AG10803 (cell line): ENCODE measurements around the gene ACTRT3.

Source experiments
- DNase-seq: peaks from one replicate; pipeline ENCODE4 v3.0.0; 2010; ENCODE audit warnings: low read depth
- H3K4me3 ChIP-seq: 2 replicates; pipeline ENCODE4 v1.5.1; 2011; ENCODE audit warnings: mild to moderate bottlenecking, low read length, control low read depth
- TF ChIP-seq, protein P1 (sequence below): conservative IDR thresholded peaks from 2 replicates; pipeline ENCODE4 v1.5.1; 2011; ENCODE audit warnings: mild to moderate bottlenecking, low read length, control low read depth, inconsistent platforms

ACTRT3 gene

DNA sequence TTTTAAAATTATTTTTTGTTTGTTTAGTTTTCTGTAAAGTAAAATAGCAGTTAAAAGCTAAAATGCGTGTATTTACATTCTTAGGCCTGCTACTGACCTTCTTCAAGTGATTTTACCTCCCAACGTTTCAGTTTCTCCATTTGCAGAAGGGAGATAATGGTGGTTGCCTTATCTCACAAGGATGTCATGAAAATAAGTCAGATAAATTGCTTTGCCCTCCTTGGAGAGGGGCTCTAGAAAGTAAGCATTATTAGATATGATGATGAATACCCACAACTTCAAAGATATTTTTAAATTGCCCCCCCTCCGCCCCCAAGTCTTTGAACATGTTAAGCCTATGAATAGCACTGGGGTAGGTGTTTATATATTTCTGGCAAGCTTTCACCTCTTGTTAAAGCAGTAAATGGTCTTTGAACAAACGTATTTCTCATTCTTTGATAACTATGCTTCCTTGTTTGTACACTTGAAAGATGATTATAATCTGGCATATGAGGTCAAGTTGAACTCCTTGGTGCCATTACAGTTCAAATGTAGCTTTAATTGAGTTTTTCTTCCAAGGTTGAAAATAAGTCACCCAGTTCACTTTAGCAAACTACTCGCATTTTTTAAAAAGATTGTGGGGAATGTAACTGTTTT lies 10.9 kb downstream of the ACTRT3 start:
- no peak for DNase-seq
- H3K4me3 ChIP-seq: no peak overlapping the region
- TF ChIP-seq, protein P1, sequence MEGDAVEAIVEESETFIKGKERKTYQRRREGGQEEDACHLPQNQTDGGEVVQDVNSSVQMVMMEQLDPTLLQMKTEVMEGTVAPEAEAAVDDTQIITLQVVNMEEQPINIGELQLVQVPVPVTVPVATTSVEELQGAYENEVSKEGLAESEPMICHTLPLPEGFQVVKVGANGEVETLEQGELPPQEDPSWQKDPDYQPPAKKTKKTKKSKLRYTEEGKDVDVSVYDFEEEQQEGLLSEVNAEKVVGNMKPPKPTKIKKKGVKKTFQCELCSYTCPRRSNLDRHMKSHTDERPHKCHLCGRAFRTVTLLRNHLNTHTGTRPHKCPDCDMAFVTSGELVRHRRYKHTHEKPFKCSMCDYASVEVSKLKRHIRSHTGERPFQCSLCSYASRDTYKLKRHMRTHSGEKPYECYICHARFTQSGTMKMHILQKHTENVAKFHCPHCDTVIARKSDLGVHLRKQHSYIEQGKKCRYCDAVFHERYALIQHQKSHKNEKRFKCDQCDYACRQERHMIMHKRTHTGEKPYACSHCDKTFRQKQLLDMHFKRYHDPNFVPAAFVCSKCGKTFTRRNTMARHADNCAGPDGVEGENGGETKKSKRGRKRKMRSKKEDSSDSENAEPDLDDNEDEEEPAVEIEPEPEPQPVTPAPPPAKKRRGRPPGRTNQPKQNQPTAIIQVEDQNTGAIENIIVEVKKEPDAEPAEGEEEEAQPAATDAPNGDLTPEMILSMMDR: no peak

DNA sequence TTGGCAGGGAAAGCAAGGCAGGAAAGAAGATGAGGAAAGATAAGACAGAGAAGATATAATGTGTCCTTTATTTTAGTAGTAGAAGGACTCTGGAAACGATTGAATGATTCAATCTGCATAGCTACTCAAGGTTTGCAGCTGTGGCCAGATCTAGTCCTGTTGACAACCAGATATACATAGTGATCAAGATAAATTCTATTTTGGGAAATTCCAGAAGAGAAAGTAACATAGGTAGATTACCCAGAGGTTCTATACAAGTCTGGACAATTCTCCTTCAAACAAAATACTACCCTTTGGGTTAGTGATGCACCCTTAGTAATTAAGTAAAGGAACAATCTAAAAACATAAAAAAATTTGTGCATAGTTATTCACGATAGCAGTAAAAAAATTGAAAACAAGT lies 13.9 kb downstream of the ACTRT3 start:
- TF ChIP-seq, protein P1: no peak
- DNase-seq: no peak
- no peak overlapping the region for H3K4me3 ChIP-seq

DNA sequence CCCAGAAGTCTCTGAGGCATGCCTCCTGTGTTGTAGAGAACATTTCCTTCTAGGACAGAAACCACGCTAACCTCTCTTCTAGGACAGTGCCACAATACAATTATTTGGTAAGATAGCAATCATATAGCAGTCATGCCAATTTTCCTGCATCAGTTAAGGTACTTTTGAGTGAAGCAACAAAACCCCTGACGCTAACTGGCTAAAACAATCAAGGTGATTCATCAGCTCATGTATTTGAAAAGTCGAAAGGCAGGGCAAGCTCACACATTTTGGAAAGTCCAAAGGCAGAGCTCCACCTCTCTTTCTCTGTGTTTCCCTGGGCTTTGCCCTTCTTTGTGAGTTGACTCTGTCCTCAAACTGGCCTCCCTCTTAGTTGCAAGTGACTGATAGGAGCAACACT lies 14.7 kb downstream of the ACTRT3 start:
- H3K4me3 ChIP-seq: no peak overlapping the region
- TF ChIP-seq, protein P1: no peak
- DNase-seq: no peak

DNA sequence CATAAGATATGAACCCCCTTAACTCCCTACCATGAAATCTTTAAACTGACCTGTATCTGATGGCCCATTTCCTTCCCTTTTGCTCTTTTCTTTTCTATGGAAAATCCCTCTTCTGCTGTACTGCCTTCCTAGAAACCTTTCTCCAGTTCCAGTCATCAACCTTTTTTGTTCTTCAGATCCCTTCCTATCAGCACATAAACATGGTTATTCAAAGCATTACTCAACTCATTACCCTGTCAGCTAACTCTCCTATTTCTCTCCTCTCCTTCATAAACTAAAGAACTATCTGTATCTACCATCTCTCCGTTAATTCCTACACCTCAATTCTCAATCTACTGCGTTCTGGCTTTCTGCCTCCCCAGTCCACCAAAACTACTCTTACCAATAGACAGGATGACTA lies 17.5 kb downstream of the ACTRT3 start:
- TF ChIP-seq, protein P1: no peak
- H3K4me3 ChIP-seq: no peak overlapping the region
- no peak for DNase-seq

DNA sequence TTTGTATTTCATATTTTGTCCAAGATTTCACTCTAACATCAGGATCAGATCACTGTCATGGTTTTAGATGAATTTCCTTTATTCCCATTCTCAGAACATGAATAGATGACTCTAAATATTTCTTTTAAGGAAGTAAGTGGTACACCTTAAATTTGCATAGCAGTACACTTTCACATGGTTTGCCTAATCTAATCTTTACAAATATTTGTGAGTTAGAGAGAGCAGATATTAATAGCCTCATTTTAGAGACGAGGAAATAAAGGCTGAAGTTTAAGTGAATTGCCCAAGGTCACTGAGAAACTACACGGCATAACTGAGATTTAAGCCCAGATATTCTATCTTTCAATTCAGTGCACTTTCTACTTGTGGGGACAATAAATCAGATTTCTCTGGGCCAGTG lies 18.7 kb downstream of the ACTRT3 start:
- TF ChIP-seq, protein P1: no peak
- H3K4me3 ChIP-seq: no peak overlapping the region
- no peak for DNase-seq

DNA sequence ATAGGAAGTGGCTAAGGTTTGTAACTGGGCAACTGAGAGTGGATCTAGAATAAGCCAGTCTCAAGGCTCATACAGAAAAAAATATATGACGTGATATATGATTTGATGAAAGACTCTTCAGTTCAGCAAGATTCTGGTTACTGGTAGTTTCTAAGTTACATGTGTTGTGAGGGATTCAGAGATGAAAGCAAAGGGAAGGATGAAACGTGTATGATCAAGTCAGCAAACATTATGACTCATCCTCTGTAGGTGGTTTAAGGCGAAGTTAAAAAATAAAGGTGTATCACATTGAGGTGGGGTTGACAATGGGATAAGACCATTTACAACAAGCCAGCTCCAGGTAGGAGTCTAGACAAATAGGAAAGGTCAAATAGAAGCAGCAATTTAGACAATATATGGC lies 20.7 kb downstream of the ACTRT3 start:
- H3K4me3 ChIP-seq: no peak overlapping the region
- DNase-seq: no peak
- TF ChIP-seq, protein P1: no peak

DNA sequence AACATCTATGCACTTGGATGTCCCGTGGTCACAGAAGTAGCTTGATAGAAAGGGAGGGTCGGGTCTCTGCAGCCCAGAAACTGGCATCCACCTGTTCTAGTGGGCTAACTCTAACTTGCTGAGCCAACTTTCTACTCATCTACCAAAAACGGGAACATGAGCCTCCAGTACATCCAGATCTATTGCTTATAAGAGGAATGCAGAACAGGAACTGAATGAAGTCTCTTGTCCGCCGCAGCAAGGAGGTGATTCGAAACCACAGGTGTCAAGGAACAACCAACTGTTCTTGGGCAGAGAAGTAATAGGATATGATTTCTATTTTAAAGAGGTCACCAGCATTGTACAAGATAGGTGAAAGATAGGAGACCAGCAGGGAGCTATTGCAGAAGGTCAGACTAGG lies 22.4 kb downstream of the ACTRT3 start:
- TF ChIP-seq, protein P1: no peak
- no peak overlapping the region for H3K4me3 ChIP-seq
- DNase-seq: no peak
